Common myeloid progenitor, CD34-positive (primary cell): Measurements from ENCODE around the gene DGKG.

Experiments
- CTCF ChIA-PET: fragments of 350-600 bp; sonication (Branson Sonifier 250); formaldehyde crosslinking; loops from one replicate; lab custom pipeline; 2021; ENCODE audit warnings: antibody characterized with exemption; lab: Charles Lee
- POLR2A ChIA-PET: fragments of 350-600 bp; sonication (Branson Sonifier 250); formaldehyde crosslinking; loops from one replicate; lab custom pipeline; 2021; ENCODE audit warnings: antibody characterized with exemption; lab: Charles Lee
- DNase-seq, 3 donors: peaks; one replicate each; pipeline versions ENCODE4 v3.0.0 to v3.0.0-alpha.2; 2013
- H3K27ac ChIP-seq, 2 experiments: 1 replicate in 1 of 2; 2 replicates in 1 of 2; pipeline ENCODE4 v1.7.0; 2013; ENCODE audit warnings: inconsistent platforms in 2 of 2, low read length in 2 of 2, mild to moderate bottlenecking in 2 of 2, low read depth in 1 of 2, moderate library complexity in 1 of 2; ENCODE audit not compliant: severe bottlenecking in 2 of 2, insufficient read depth in 1 of 2, poor library complexity in 1 of 2
- H3K27me3 ChIP-seq, 5 experiments: replicated peaks in 2 of 5; 1 replicate in 3 of 5; 2 replicates in 2 of 5; pipeline versions ENCODE4 v1.6.1 to v1.7.0; 2013; ENCODE audit warnings: low read length in 4 of 5, mild to moderate bottlenecking in 2 of 5, moderate library complexity in 2 of 5, inconsistent platforms in 1 of 5; ENCODE audit not compliant: insufficient read depth in 5 of 5, control insufficient read depth in 4 of 5
- H3K36me3 ChIP-seq, 4 experiments: 1 replicate in 2 of 4; 2 replicates in 2 of 4; pipeline versions ENCODE4 v1.6.1 to v1.7.0; 2013; ENCODE audit warnings: low read length in 3 of 4, control low read depth in 1 of 4, mild to moderate bottlenecking in 1 of 4; ENCODE audit not compliant: control insufficient read depth in 4 of 4, insufficient read depth in 4 of 4
- H3K4me1 ChIP-seq, 4 experiments: 1 replicate in 3 of 4; 2 replicates in 1 of 4; pipeline versions ENCODE4 v1.6.1 to v1.7.1; 2013; ENCODE audit warnings: low read length in 3 of 4, mild to moderate bottlenecking in 3 of 4, control low read depth in 1 of 4, inconsistent platforms in 1 of 4, moderate library complexity in 1 of 4; ENCODE audit not compliant: control insufficient read depth in 4 of 4, insufficient read depth in 4 of 4; ENCODE audit errors: control extremely low read depth in 1 of 4
- H3K4me3 ChIP-seq, 7 experiments: 1 replicate in 4 of 7; 2 replicates in 3 of 7; pipeline versions ENCODE4 v1.5.1 to v1.7.0; 2013; ENCODE audit warnings: mild to moderate bottlenecking in 7 of 7, low read length in 6 of 7, moderate library complexity in 6 of 7, inconsistent platforms in 2 of 7, low read depth in 2 of 7, control low read depth in 1 of 7; ENCODE audit not compliant: insufficient read depth in 4 of 7, control insufficient read depth in 1 of 7; ENCODE audit errors: extremely low read depth in 1 of 7
- H3K9me3 ChIP-seq, 5 experiments: 1 replicate in 4 of 5; 2 replicates in 1 of 5; pipeline versions ENCODE4 v1.6.1 to v1.7.1; 2013; ENCODE audit warnings: low read length in 4 of 5, mild to moderate bottlenecking in 2 of 5, inconsistent platforms in 1 of 5, low read depth in 1 of 5, moderate library complexity in 1 of 5; ENCODE audit not compliant: control insufficient read depth in 4 of 5, insufficient read depth in 2 of 5; ENCODE audit errors: control extremely low read depth in 1 of 5
- WGBS: methylation state at CpG from one replicate; pipeline ENCODE4 v1.1.5; 2013; ENCODE audit not compliant: insufficient coverage; 5-methylcytosine and 5-hydroxymethylcytosine counted together

The DGKG gene

DNA sequence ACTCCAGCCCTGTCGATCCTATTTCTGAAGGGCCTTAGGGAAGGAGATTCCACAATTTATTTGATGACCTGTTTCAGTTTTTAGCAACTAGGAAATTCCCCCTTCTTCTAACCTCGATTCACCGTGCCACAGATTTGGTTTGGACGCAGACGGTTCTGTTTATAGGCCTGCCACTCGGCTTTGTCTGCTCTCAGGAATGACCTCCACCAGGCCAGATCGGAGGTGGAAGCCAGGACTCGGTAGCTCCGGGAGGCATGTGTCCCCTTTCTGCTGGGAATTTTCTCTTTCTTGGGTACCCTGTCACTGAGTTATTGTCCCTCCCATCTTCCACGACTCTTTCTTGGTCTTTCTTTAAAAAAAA is 167.6 kb downstream of the DGKG start:
- 28% methylated on average over 10 of the region's 10 CpGs for WGBS
- H3K4me3 ChIP-seq = peak overlapping the region in 4 of 7 experiments; percentile 54 to 72 (median 65)
- POLR2A ChIA-PET = no interaction called here
- peaks cover 5 to 40% (median 22%) of the 10 kb centered on the region in 5 experiments for H3K27me3 ChIP-seq
- H3K36me3 ChIP-seq = peaks cover 0 to 2% (median 0%) of the 10 kb centered on the region in 4 experiments
- no peaks in the 10 kb centered on the region for H3K9me3 ChIP-seq
- CTCF ChIA-PET = no interaction called here
- H3K27ac ChIP-seq = no peak overlapping the region
- peaks cover 0 to 13% (median 12%) of the 10 kb centered on the region in 4 experiments for H3K4me1 ChIP-seq
- DNase-seq = no peak

DNA sequence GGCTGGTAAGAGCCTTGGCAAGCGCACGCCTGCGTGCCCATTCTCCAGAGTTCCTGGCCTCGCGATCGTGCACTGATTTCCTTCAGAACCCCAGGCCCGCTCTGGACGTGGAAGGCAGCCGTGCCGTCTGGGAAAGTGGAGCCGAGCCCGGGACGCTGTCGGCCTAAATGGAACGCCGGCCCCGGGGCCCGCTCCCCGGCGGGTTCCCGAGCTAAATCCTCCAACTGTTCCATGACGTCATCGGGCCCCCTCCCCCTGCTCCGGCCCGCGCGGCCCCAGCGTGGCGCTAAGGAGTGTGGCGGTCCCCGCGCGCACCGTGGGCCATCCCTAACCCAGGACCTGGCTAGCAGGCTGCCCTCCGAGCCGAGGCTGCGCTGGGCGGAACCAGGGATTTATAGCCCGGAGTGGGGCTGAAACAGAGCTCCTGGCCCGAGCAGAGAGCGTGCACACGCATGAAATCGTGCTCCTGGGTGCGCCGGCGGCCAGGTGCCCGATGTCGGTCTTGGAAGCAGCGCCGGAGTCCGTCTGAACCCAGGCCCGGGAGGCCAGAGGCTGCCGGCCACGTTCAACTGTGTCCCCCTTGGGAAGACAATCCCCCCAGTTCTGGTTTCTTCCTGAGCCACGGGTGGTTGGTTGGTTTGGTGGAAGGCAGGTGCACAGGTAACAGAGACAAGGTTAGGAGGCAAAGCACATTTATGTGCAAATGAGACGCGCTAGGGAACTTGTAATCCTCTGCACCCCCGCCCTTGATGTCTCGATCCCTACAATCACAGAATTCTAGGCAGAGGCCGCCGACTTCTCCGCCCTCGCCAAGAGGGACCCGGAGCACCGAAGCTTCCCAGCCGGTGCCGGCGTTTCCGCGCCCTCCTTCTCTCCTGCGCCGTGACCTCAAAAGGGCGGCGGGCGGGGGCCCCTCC is 168.2 kb downstream of the DGKG start:
- WGBS = 16% methylated on average over 74 of the region's 75 CpGs
- H3K4me1 ChIP-seq = peaks cover 0 to 13% (median 12%) of the 10 kb centered on the region in 4 experiments
- H3K36me3 ChIP-seq = peaks cover 0 to 2% (median 0%) of the 10 kb centered on the region in 4 experiments
- H3K9me3 ChIP-seq = no peaks in the 10 kb centered on the region
- peak in 2 of 3 donors; percentile 17 to 32 for DNase-seq
- H3K27ac ChIP-seq = no peak overlapping the region
- peaks cover 5 to 40% (median 22%) of the 10 kb centered on the region in 5 experiments for H3K27me3 ChIP-seq
- ChIA-PET POLR2A (interaction anchor here (0.6 kb wide), 1 partner anchor 371 kb away, joined by 4 read pairs; no protein-coding TSS in a partner anchor), CTCF (interaction anchor here (1.3 kb wide), 1 partner anchor 10 kb away, joined by 3 read pairs; no protein-coding TSS in a partner anchor)
- peak overlapping the region in 6 of 7 experiments; percentile 34 to 72 (median 58) for H3K4me3 ChIP-seq

DNA sequence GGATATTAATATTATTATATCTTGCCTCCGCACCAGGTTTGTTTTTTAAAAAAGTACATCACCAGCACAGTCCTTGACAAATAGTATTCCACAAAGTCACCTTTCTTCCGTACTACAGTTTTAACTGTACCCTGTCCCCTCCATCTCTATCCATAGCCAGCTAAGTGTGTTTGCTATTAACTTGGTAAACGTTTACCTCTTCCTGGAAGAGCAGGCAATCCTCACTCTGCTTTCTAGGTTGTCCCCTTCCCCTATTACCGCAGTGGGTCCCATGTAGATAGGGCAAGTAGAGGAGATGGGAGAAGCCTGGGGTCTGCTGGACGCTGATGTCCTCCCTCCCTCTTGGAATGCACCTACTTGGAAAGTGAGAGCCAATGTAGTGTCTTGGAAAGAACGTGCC is 169.2 kb downstream of the DGKG start:
- peaks cover 5 to 40% (median 22%) of the 10 kb centered on the region in 5 experiments for H3K27me3 ChIP-seq
- H3K36me3 ChIP-seq = peaks cover 0 to 2% (median 0%) of the 10 kb centered on the region in 4 experiments
- DNase-seq = no peak
- H3K4me1 ChIP-seq = peaks cover 0 to 13% (median 12%) of the 10 kb centered on the region in 4 experiments
- ChIA-PET POLR2A (no interaction called here), CTCF (interaction anchor here (1.3 kb wide), 1 partner anchor 9 kb away, joined by 3 read pairs; no protein-coding TSS in a partner anchor)
- H3K9me3 ChIP-seq = no peaks in the 10 kb centered on the region
- H3K4me3 ChIP-seq = no peak overlapping the region
- WGBS = 93% methylated on average over 3 of the region's 6 CpGs
- H3K27ac ChIP-seq = no peak overlapping the region

GRCh38 chr3:186189492-186189891 is 172.5 kb downstream of the DGKG start:
- H3K36me3 ChIP-seq = peaks cover 0 to 2% (median 0%) of the 10 kb centered on the region in 4 experiments
- H3K27me3 ChIP-seq = peaks cover 4 to 21% (median 11%) of the 10 kb centered on the region in 5 experiments
- peak in 1 of 3 donors; percentile 4 for DNase-seq
- POLR2A ChIA-PET = no interaction called here
- H3K27ac ChIP-seq = no peak overlapping the region
- H3K9me3 ChIP-seq = no peaks in the 10 kb centered on the region
- H3K4me1 ChIP-seq = peaks cover 5 to 30% (median 23%) of the 10 kb centered on the region in 4 experiments
- CTCF ChIA-PET = no interaction called here
- no peak overlapping the region for H3K4me3 ChIP-seq
- 88% methylated on average over 1 of the region's 2 CpGs for WGBS

GRCh38 chr3:186187401-186188275 is 174.4 kb downstream of the DGKG start:
- Histone ChIP-seq H3K4me3 (no peak overlapping the region), H3K4me1 (peaks cover 5 to 28% (median 12%) of the 10 kb centered on the region in 4 experiments), H3K27me3 (peaks cover 0 to 4% (median 3%) of the 10 kb centered on the region in 5 experiments), H3K9me3 (no peaks in the 10 kb centered on the region), H3K27ac (no peak overlapping the region), H3K36me3 (peaks cover 0 to 2% (median 0%) of the 10 kb centered on the region in 4 experiments)
- CTCF ChIA-PET = interaction anchor here (1.0 to 1.6 kb wide), 3 partner anchors 11 to 353 kb away, joined by 3 to 7 read pairs (median 4); no protein-coding TSS in a partner anchor
- DNase-seq = no peak
- WGBS = 92% methylated on average over 10 of the region's 11 CpGs
- POLR2A ChIA-PET = no interaction called here

DNA sequence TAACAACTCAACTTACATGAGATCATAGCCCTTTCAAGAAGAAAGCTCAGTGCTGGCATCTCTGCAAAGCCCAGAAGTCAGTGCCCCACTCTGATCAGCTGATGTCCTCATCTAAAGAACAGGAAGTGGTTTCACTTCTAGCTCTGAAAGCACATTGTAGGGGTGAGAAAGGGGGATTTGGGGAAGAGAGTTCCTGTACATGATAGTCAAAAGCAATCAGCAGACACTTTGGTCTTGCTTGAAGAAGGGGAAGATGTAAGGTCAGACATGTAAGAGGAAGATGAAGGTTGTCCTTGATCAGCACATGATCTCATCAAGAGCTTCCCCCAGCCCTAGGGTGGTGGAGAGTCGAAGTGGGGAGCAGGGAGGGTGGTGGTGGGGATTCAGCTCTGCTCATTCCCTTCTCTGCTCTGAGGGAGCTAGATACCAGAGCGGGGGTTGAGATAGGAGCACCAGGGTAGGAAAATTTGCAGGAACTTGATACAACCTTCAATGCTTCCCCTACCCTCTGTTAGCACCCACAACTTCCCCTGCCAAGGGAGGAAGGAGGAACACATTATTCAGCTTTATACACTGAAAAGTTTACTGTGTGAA is 176.7 kb downstream of the DGKG start:
- Histone ChIP-seq H3K36me3 (peaks cover 0 to 2% (median 0%) of the 10 kb centered on the region in 4 experiments), H3K27ac (no peak overlapping the region), H3K4me3 (peak overlapping the region in 2 of 7 experiments; percentile 30 to 34), H3K4me1 (peaks cover 5 to 30% (median 12%) of the 10 kb centered on the region in 4 experiments), H3K27me3 (no peaks in the 10 kb centered on the region), H3K9me3 (no peaks in the 10 kb centered on the region)
- POLR2A ChIA-PET = interaction anchor here (0.6 to 1.2 kb wide), 3 partner anchors 14 to 1592 kb away, joined by 3 to 4 read pairs (median 3); no protein-coding TSS in a partner anchor
- peak; percentile 25 to 85 (median 80) for DNase-seq
- WGBS = 0% methylated on average over 1 of the region's 2 CpGs
- CTCF ChIA-PET = interaction anchor here (0.6 to 1.8 kb wide), 5 partner anchors 10 to 37 kb away, joined by 3 to 5 read pairs (median 3); no protein-coding TSS in a partner anchor
